GM18502 (cell line): ENCODE measurements around the gene HBG1.
A peak's percentile ranks its signal among the peaks of the same experiment; 100 is the strongest.

Source experiments
- ATAC-seq: cut with Tn5 transposase; IDR thresholded peaks from one replicate; pipeline ENCODE4 v1.9.1; 2021; ENCODE audit warnings: mild to moderate bottlenecking; ENCODE audit not compliant: unreplicated experiment, poor library complexity

Gene HBG1

DNA sequence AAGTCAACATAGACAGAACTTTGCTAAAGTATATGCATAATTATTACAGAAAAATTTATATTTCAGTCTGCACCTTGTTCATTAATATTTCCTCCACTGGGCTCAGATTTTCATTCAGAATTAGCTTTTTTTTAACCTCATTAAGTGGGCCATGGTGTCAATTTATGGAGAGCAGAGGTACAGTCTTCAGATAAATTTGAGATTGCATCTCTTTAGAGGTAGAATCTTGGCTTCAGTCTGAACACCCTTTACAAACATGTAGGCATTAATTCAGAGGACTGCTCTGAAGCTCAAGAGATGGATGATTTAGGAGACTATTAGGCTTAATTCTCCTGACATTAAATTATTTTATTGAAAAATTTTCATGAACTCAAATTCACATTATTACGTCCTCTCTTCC, 19.4 kb downstream of the HBG1 start:
- ATAC-seq: no peak

DNA sequence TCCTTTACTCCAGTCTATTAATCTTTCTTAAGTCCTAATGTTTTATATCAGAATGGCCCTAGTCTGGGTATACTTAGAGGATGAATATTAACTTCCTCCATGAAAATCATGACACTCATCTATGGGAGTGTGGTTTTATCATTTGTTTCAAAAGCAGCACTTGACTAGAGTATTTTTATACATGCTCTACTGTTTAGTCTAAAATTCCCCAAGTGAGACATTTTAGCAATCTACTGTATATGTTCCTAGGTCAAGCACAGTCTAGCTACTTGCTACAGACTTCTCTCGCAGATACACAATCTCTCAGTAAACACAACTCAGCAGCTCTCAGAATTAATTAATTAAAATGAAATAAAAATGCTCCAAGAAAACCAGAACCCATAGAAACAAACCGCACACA, 19.9 kb downstream of the HBG1 start:
- no peak for ATAC-seq

DNA sequence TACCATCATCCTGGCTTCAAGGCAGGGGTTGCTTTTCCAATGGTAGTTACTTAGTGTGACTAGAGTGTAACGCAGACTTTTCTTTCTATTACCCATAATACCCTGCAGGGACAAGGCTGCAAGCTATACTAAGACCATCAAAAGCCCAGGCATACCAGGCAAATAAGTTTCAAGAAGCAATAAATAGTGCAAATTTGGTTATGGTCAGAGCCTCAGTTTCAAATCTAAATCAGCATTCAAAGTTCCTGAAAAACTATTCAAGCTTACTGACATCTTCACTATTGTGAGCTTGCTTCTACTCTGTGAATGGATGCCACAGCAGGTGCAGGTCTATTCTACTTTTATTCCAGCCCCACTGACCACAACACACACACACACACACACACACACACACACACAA, 20.3 kb downstream of the HBG1 start:
- no peak for ATAC-seq

DNA sequence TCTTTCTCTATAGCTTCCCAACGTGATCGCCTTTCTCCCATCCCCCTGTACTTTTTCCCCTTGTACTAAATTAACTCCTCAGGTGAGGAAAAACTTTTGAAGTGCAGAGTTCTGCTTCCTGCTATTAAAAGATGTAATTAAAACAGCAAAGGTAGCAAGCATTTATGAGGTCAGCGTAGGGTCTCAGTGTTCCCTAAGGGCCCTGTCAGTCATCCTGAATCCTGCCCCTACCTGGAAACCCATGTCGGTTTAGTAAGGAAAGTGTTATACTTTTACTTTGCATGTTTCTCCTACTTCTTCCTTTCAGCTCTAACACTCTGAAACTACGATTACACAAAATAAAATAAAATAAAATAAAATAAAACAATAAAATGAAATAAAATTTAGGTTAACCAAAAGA, 21.5 kb downstream of the HBG1 start:
- ATAC-seq: no peak

DNA sequence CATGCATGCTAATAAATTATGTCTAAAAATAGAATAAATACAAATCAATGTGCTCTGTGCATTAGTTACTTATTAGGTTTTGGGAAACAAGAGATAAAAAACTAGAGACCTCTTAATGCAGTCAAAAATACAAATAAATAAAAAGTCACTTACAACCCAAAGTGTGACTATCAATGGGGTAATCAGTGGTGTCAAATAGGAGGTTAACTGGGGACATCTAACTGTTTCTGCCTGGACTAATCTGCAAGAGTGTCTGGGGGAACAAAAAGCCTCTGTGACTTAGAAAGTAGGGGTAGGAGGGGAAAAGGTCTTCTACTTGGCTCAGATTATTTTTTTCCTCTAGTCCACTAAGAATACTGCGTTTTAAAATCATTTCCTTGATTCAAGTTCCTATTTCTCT, 22.0 kb downstream of the HBG1 start:
- ATAC-seq: no peak

DNA sequence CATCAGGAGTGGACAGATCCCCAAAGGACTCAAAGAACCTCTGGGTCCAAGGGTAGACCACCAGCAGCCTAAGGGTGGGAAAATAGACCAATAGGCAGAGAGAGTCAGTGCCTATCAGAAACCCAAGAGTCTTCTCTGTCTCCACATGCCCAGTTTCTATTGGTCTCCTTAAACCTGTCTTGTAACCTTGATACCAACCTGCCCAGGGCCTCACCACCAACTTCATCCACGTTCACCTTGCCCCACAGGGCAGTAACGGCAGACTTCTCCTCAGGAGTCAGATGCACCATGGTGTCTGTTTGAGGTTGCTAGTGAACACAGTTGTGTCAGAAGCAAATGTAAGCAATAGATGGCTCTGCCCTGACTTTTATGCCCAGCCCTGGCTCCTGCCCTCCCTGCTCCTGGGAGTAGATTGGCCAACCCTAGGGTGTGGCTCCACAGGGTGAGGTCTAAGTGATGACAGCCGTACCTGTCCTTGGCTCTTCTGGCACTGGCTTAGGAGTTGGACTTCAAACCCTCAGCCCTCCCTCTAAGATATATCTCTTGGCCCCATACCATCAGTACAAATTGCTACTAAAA, 22.8 kb downstream of the HBG1 start, which contains the start of gene HBB:
Gene HBB (minus strand): TSS at position 340 of the 579 bp plus-strand sequence. CDS start 50 bp downstream, at position 290.
- no peak for ATAC-seq

DNA sequence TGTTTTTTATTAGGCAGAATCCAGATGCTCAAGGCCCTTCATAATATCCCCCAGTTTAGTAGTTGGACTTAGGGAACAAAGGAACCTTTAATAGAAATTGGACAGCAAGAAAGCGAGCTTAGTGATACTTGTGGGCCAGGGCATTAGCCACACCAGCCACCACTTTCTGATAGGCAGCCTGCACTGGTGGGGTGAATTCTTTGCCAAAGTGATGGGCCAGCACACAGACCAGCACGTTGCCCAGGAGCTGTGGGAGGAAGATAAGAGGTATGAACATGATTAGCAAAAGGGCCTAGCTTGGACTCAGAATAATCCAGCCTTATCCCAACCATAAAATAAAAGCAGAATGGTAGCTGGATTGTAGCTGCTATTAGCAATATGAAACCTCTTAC, 24.2 kb downstream of the HBG1 start:
- no peak for ATAC-seq

DNA sequence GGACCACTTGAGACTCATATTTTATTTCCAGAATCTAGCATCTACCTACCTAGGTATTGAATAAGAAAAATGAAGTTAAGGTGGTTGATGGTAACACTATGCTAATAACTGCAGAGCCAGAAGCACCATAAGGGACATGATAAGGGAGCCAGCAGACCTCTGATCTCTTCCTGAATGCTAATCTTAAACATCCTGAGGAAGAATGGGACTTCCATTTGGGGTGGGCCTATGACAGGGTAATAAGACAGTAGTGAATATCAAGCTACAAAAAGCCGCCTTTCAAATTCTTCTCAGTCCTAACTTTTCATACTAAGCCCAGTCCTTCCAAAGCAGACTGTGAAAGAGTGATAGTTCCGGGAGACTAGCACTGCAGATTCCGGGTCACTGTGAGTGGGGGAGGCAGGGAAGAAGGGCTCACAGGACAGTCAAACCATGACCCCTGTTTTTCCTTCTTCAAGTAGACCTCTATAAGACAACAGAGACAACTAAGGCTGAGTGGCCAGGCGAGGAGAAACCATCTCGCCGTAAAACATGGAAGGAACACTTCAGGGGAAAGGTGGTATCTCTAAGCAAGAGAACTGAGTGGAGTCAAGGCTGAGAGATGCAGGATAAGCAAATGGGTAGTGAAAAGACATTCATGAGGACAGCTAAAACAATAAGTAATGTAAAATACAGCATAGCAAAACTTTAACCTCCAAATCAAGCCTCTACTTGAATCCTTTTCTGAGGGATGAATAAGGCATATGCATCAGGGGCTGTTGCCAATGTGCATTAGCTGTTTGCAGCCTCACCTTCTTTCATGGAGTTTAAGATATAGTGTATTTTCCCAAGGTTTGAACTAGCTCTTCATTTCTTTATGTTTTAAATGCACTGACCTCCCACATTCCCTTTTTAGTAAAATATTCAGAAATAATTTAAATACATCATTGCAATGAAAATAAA, 24.8 kb downstream of the HBG1 start:
- ATAC-seq: no peak

DNA sequence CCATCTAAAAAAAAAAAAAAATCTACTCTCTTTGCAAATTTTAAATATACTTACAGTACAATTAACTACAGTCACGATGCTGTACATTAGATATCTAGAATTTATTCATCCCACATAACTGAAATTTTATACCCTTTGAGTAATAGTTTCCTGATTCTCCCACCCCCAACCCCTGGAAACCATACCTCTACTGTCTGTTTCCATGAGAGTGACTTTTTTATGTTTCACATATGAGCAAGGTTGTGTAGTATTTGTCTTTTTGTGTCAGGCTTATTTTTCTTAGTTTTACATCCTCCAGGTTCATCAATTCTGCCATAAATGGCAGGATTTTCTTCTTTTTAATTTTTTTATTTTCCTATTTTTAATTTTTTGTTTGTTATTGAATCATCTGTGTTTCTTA, 26.0 kb downstream of the HBG1 start:
- ATAC-seq: no peak

DNA sequence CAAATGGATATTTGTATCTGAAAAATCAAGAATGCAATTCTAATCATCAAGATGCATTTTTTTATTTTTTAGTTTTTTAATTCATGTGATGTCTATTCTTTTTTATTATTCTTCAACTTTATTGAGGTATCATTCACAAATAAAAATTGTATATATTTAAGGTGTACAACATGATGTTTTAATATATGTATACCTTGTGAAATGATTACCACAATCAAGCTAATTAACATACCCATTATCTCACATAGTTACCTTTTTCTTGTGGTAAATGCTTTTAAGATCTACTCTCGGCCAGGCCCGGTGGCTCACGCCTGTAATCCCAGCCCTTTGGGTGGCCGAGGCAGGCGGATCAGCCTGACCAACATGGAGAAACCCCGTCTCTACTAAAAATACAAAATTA, 26.5 kb downstream of the HBG1 start:
- ATAC-seq: no peak

DNA sequence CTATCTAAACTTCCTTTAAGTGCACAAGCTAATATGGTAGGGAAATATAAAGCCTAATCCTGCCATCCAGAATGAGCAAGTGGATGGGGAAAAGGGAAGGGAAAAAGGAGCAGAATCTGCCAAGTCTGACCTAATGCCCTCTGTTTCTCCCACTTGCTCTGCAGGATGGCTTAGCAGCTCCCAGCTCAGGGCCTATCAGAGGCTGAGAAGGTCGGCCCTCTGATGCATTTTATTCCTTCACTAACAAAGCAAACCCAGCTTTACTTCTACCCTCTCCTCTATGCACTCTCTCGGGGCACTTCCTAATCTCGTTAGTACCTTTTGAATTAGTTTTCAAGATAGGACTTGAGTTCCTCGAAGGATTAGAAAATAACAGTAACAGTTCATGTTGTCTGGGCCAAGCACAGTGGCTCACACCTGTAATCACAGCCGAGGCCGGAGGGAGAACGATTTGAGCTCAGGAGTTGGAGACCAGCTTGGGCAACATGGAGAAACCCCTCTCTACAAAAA, 39.2 kb downstream of the HBG1 start:
- ATAC-seq: no peak

DNA sequence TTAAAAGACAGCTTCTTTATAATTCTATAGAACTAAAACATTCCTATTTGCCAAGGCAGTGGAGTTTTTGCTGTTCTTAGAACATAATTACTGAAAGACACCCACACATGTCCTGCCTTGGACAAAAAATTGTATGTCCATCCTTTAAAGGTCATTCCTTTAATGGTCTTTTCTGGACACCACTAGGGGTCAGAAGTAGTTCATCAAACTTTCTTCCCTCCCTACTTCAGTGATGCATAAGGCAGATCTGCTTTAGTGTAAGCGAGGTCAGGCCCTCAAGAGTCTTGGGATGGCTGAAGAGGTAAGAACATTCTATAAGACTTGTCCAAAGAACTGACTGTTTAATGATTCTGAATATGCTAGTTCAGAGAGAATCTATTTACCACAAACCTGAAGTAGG, 44.9 kb downstream of the HBG1 start:
- ATAC-seq: peak; percentile 74

DNA sequence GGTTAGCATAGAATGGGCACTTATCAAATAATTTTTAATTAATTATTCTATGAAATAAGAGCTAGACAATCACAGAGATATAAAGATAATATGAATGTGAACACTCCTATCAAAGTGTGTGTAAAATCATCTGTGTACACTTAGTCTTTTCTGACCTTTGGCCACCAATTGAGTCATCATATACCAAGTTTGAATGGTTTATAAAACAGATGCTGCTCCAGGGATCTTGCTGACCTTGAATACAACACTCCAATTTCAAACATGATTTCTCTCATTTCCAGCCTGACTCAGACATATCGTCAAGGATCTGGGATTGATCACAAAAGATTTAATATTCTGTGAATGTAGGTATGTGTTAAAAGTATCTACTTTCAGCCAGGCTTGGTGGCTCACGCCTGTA, 46.3 kb downstream of the HBG1 start:
- no peak for ATAC-seq

DNA sequence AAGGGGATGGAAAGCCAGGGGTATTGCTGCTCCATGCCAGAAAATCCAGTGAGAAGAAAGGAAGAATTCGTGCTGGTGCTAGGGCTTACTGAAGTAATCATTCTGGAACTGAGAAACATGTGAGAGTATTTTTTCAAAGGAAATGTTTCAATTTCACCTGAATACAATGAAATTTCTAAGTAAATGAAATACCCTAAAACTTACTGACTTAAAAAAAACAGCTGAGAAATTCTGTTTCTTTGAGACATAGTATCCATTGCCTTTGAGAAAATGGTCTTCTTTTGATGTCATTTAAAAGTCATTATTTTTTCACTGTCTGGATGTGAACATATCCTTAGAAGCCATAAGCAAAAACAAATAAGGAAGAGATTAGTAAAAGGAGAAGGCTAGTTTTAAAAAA, 49.1 kb downstream of the HBG1 start, which contains the start of gene OR51V1:
Gene OR51V1 (minus strand): TSS at position 101 of the 400 bp plus-strand sequence. CDS start 0 bp downstream, at position 101.
- no peak for ATAC-seq

DNA sequence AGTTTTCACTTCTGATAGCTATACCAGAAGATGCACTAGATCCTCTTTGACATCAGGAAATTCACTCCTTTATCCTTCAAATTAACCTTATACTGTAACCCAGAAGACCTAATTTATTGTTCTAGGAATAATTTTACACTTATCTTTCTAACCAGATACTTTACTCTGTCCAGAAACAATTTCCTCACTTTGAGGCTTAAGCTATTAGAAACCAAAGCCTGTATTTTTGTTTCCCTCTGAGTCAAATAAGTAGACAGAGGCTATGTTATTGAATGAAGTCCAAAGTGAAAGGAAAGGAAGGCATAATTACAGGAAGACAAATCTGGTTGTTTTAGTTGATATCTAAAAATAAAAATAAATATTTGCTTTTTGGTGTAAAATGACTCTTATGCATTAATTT, 51.4 kb downstream of the HBG1 start:
- ATAC-seq: no peak
